ENCODE measurements around the gene CCDC88A.
A peak's percentile ranks its signal among the peaks of the same experiment; 100 is the strongest.
"Not testable (repeated sequence)": the region's sequence is repeated elsewhere in the genome, so short reads cannot be mapped to it uniquely, and the experiment has no call there.

Gene CCDC88A

DNA sequence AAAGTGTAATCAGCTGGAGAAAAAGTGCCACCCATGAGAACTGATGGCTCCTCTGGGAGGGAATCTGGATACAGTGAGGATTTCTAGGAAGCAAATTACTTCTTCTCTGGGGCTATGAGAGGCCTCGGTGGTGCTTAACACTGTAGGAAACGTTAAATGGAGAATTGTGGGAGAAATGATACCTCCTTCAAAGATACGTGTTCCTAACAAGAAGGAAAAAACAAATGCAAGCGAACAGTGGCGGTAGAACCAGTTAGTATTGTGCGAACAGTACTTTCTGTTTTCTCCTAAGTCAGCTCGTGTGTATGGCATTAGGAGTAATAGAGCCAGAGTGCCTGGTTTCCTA, 150.0 kb downstream of the CCDC88A start:
- peak overlapping the region; percentile 96 for H3K4me3 ChIP-seq (ENCODE audit: control insufficient read depth, low read depth, low read length)
- peak; percentile 14 for DNase-seq (ENCODE audit: low read depth)
- TF ChIP-seq, protein P1, sequence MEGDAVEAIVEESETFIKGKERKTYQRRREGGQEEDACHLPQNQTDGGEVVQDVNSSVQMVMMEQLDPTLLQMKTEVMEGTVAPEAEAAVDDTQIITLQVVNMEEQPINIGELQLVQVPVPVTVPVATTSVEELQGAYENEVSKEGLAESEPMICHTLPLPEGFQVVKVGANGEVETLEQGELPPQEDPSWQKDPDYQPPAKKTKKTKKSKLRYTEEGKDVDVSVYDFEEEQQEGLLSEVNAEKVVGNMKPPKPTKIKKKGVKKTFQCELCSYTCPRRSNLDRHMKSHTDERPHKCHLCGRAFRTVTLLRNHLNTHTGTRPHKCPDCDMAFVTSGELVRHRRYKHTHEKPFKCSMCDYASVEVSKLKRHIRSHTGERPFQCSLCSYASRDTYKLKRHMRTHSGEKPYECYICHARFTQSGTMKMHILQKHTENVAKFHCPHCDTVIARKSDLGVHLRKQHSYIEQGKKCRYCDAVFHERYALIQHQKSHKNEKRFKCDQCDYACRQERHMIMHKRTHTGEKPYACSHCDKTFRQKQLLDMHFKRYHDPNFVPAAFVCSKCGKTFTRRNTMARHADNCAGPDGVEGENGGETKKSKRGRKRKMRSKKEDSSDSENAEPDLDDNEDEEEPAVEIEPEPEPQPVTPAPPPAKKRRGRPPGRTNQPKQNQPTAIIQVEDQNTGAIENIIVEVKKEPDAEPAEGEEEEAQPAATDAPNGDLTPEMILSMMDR (conservative IDR thresholded peaks at IDR 0.05; ENCODE audit: control insufficient read depth, insufficient read depth, low read depth, low read length), result no peak

DNA sequence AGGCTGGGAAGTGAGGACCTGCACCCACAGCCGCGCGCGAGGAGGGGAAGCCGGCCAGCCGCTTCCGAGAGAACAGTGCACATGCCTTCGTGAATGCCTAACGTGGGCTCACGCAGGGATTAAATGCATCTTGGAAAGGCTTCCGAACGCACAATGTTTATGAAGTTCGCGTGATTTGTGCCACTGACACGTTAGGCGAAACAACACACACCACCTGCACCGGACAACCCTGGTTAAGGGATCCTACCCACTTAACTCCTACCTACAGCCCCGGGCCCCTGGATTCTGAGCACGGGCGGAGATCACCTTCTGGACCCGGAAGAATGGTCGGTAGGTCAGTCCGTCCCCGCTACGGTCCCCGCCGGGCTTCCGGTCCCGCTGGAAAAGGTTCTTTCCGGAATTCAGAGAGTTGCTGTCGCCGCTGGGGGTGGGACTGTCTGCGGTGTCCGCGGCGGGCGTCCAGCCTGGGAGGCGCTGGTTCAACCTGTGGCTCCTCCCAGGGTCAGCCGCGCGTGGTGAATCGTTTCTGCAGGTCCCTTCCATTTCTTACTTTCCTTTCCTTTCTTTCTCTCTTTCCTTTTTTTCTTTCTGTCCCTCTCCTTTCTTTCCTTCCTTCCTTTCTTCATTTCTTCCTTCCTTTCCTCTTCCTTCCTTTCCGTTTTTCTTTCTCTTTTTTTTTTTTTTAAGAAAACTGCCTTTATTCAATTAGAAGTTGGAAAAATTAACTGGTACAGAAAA, 150.6 kb downstream of the CCDC88A start, which contains the start of gene MTIF2:
Gene MTIF2, minus strand, starts transcription at position 325 of the 738 bp plus-strand sequence. CDS start 5,373 bp downstream, outside the sequence.
- TF ChIP-seq, protein P1 (conservative IDR thresholded peaks at IDR 0.05; ENCODE audit: control insufficient read depth, insufficient read depth, low read depth, low read length), result no peak
- peak; percentile 90 for DNase-seq (ENCODE audit: low read depth)
- peak within 1 kb of the TSS; percentile 96 for H3K4me3 ChIP-seq (ENCODE audit: control insufficient read depth, low read depth, low read length)

DNA sequence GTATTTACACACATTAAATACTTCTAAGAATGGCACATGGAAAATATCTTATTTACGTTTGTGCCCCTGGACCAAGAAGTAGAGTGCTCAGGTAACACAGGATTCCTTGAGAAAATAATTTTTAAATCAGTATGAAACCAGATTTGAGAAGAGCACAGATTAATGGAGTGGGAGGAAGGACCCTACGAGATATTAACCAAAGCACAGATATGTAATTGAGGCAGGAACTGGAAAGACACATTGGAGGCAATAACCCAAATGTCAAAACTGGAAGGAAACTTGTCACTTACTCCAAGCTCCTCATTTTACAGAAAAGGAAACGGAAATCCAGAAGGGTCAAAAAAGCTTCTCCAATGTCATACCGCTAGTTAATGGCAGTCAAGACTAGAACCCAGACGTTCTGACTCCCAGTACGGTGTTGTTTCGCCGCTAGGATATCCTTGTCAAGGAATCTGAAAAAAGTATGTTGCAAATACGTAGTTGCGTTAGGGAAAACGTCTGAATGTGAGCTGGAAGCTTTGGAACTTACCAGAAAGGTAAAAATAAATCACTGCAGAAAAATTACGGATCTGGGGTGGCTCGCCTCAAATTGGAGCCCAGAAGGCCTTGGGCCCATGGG, 151.3 kb downstream of the CCDC88A start:
- no peak for DNase-seq (ENCODE audit: low read depth)
- peak overlapping the region; percentile 96 for H3K4me3 ChIP-seq (ENCODE audit: control insufficient read depth, low read depth, low read length)
- TF ChIP-seq, protein P1 (conservative IDR thresholded peaks at IDR 0.05; ENCODE audit: control insufficient read depth, insufficient read depth, low read depth, low read length), result no peak

DNA sequence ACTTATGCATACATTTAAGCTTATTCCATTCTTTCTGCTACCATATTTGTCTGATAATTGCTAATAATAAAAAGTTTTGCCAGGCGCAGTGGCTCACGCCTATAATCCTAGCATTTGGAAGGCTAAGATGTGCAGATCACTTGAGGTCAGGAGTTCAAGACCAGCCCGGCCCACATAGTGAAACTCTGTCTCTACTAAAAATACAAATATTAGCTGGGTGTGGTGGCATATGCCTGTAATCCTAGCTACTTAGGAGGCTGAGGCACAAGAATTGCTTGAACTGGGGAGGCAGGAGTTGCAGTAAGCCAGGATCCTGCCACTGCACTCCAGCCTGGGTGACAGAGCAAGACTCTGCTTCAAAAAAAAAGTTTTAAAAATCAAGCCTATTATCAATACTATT, 160.1 kb downstream of the CCDC88A start:
- DNase-seq (ENCODE audit: low read depth), result not testable (repeated sequence)

DNA sequence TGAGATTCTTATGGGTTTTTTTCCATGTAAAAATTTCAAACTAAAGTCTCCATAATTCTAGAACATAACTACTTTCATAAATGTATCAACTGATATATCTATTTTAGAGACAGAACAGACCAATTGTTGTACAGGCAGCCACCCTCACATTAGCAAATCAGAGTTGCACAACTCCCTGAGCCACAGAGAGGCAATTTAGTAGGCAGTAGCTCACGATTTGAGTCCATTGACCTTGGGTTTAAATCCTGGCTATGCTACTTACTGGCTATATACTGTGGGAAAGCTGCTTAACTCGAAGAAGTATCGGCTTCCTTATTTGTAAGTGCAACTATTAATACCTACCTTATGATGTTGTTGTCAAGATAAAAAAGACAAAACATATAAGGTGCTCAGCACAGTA, 166.8 kb downstream of the CCDC88A start:
- TF ChIP-seq, protein P1 (conservative IDR thresholded peaks at IDR 0.05; ENCODE audit: control insufficient read depth, insufficient read depth, low read depth, low read length), result no peak
- DNase-seq (ENCODE audit: low read depth), result no peak
- no peak overlapping the region for H3K4me3 ChIP-seq (ENCODE audit: control insufficient read depth, low read depth, low read length)

More for the DNA sequence above, 160.1 kb downstream of the CCDC88A start:
- H3K4me3 ChIP-seq (ENCODE audit: control insufficient read depth, low read depth, low read length), result not testable (repeated sequence)

DNA sequence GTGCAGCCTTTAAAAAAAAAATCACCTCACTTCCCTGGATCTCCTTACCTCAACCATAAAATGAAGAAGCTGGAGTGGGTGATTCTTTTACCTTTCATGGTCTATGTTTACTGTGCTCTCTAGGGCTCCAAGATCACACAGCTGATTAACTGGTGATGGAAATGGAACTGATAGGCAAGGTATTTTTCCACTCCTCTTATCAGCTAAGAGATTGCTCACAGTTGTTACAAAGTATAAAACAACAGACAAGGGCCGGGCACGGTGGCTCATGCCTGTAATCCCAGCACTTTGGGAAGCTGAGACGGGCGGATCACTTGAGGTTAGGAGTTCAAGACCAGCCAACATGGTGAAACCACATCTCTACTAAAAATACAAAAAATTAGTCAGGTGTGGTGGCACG, 172.6 kb downstream of the CCDC88A start:
- TF ChIP-seq, protein P1 (conservative IDR thresholded peaks at IDR 0.05; ENCODE audit: control insufficient read depth, insufficient read depth, low read depth, low read length), result no peak
- H3K4me3 ChIP-seq (ENCODE audit: control insufficient read depth, low read depth, low read length), result no peak overlapping the region
- no peak for DNase-seq (ENCODE audit: low read depth)

DNA sequence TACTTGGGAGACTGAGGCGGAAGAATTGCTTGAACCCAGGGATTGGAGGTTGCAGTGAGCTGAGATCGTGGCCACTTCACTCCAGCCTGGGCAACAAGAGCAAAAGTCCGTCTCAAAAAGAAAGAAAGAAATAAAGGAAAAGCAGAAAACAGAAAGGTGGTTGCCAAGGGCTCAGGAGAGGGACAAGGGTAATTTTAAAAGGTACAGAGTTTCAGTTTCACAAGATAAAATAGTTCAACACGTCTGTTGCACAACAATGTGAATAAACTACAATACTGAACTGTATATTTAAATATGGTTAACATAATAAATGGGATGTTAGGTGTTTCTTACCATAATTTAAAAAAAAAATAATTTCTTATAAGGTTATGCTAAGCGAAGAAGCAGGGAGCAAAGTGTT, 174.2 kb downstream of the CCDC88A start:
- TF ChIP-seq, protein P1 (conservative IDR thresholded peaks at IDR 0.05; ENCODE audit: control insufficient read depth, insufficient read depth, low read depth, low read length), result no peak
- DNase-seq (ENCODE audit: low read depth), result no peak
- H3K4me3 ChIP-seq (ENCODE audit: control insufficient read depth, low read depth, low read length), result no peak overlapping the region
